HEK293 (cell line): ENCODE data around the gene CDK5.

Source experiments
- GFI1B ChIP-seq: fragments of 450-650 bp; formaldehyde crosslinking; IDR thresholded peaks from 2 replicates; pipeline ENCODE4 v1.5.1; 2016; ENCODE audit warnings: missing biosample characterization, missing genetic modification characterization
- GLIS1 ChIP-seq: fragments of 450-650 bp; formaldehyde crosslinking; IDR thresholded peaks from 2 replicates; pipeline ENCODE4 v1.5.1; 2016; ENCODE audit warnings: missing biosample characterization, missing genetic modification characterization
- KLF1 ChIP-seq: fragments of 450-650 bp; formaldehyde crosslinking; IDR thresholded peaks from 2 replicates; pipeline ENCODE4 v1.5.1; 2016; ENCODE audit warnings: missing biosample characterization, missing genetic modification characterization
- SP7 ChIP-seq: fragments of 450-650 bp; formaldehyde crosslinking; IDR thresholded peaks from 2 replicates; pipeline ENCODE4 v1.5.1; 2016; ENCODE audit warnings: missing biosample characterization, missing genetic modification characterization
- YY2 ChIP-seq: fragments of 450-650 bp; formaldehyde crosslinking; IDR thresholded peaks from 2 replicates; pipeline ENCODE4 v1.5.1; 2016; ENCODE audit warnings: missing biosample characterization, missing genetic modification characterization
- ZBTB1 ChIP-seq: fragments of 450-650 bp; formaldehyde crosslinking; IDR thresholded peaks from 2 replicates; pipeline ENCODE4 v1.5.1; 2016; ENCODE audit warnings: missing biosample characterization, missing genetic modification characterization
- ZBTB21 ChIP-seq: fragments of 450-650 bp; formaldehyde crosslinking; IDR thresholded peaks from 2 replicates; pipeline ENCODE4 v1.5.1; 2017; ENCODE audit warnings: missing biosample characterization, missing genetic modification characterization
- ZBTB8A ChIP-seq: fragments of 450-650 bp; formaldehyde crosslinking; IDR thresholded peaks from 2 replicates; pipeline ENCODE4 v1.5.1; 2016; ENCODE audit warnings: missing biosample characterization, missing genetic modification characterization
- ZIC2 ChIP-seq: fragments of 450-650 bp; formaldehyde crosslinking; IDR thresholded peaks from 2 replicates; pipeline ENCODE4 v1.5.1; 2016; ENCODE audit warnings: missing biosample characterization, missing genetic modification characterization
- ZNF114 ChIP-seq: fragments of 450-650 bp; formaldehyde crosslinking; IDR thresholded peaks from 2 replicates; pipeline ENCODE4 v1.5.0; 2017; ENCODE audit warnings: missing biosample characterization, missing genetic modification characterization
- ZNF121 ChIP-seq: fragments of 450-650 bp; formaldehyde crosslinking; IDR thresholded peaks from 2 replicates; pipeline ENCODE4 v1.5.1; 2016; ENCODE audit warnings: missing biosample characterization, missing genetic modification characterization
- ZNF157 ChIP-seq: fragments of 450-650 bp; formaldehyde crosslinking; IDR thresholded peaks from 2 replicates; pipeline ENCODE4 v1.5.1; 2016; ENCODE audit warnings: missing biosample characterization, missing genetic modification characterization
- ZNF2 ChIP-seq: fragments of 450-650 bp; formaldehyde crosslinking; IDR thresholded peaks from 2 replicates; pipeline ENCODE4 v1.5.1; 2016; ENCODE audit warnings: missing biosample characterization, missing genetic modification characterization
- ZNF266 ChIP-seq: fragments of 450-650 bp; formaldehyde crosslinking; IDR thresholded peaks from 2 replicates; pipeline ENCODE4 v1.5.1; 2016; ENCODE audit warnings: missing biosample characterization, missing genetic modification characterization, low read depth
- ZNF391 ChIP-seq: fragments of 450-650 bp; formaldehyde crosslinking; IDR thresholded peaks from 2 replicates; pipeline ENCODE4 v1.5.1; 2016; ENCODE audit warnings: low read depth, missing biosample characterization, missing genetic modification characterization, borderline replicate concordance
- ZNF529 ChIP-seq: fragments of 450-650 bp; formaldehyde crosslinking; IDR thresholded peaks from 2 replicates; pipeline ENCODE4 v1.5.1; 2017; ENCODE audit warnings: missing genetic modification characterization, missing biosample characterization; ENCODE audit not compliant: insufficient replicate concordance
- ZNF530 ChIP-seq: fragments of 450-650 bp; formaldehyde crosslinking; IDR thresholded peaks from 2 replicates; pipeline ENCODE4 v1.5.1; 2016; ENCODE audit warnings: low read depth, missing biosample characterization, missing genetic modification characterization
- ZNF654 ChIP-seq: fragments of 450-650 bp; formaldehyde crosslinking; IDR thresholded peaks from 2 replicates; pipeline ENCODE4 v1.5.1; 2016; ENCODE audit warnings: low read depth, missing biosample characterization, missing genetic modification characterization
- TF ChIP-seq, protein P1 (sequence below): fragments of 450-650 bp; formaldehyde crosslinking; IDR thresholded peaks from 2 replicates; pipeline ENCODE4 v1.5.1; 2016; ENCODE audit warnings: missing biosample characterization, missing genetic modification characterization
- TF ChIP-seq, protein P2 (sequence below): fragments of 450-650 bp; formaldehyde crosslinking; IDR thresholded peaks from 2 replicates; pipeline ENCODE4 v1.5.1; 2016; ENCODE audit warnings: missing biosample characterization, missing genetic modification characterization
- TF ChIP-seq, protein P3 (sequence below): fragments of 450-650 bp; formaldehyde crosslinking; IDR thresholded peaks from 2 replicates; pipeline ENCODE4 v1.5.1; 2016; ENCODE audit warnings: missing biosample characterization, missing genetic modification characterization
- TF ChIP-seq, protein P4 (sequence below): fragments of 450-650 bp; formaldehyde crosslinking; IDR thresholded peaks from 2 replicates; pipeline ENCODE4 v1.5.1; 2016; ENCODE audit warnings: missing biosample characterization, missing genetic modification characterization, borderline replicate concordance
- TF ChIP-seq, protein P5 (sequence below): fragments of 450-650 bp; formaldehyde crosslinking; IDR thresholded peaks from 2 replicates; pipeline ENCODE4 v1.5.1; 2016; ENCODE audit warnings: missing biosample characterization, missing genetic modification characterization
- TF ChIP-seq, protein P6 (sequence below): sonication (generic); formaldehyde crosslinking; IDR thresholded peaks from 2 replicates; pipeline ENCODE4 v1.8.1; 2022; ENCODE audit warnings: mild to moderate bottlenecking, moderate library complexity, missing genetic modification reagents
- TF ChIP-seq, protein P7 (sequence below): fragments of 450-650 bp; formaldehyde crosslinking; IDR thresholded peaks from 2 replicates; pipeline ENCODE4 v1.5.1; 2016; ENCODE audit warnings: missing biosample characterization, missing genetic modification characterization

The CDK5 gene

DNA sequence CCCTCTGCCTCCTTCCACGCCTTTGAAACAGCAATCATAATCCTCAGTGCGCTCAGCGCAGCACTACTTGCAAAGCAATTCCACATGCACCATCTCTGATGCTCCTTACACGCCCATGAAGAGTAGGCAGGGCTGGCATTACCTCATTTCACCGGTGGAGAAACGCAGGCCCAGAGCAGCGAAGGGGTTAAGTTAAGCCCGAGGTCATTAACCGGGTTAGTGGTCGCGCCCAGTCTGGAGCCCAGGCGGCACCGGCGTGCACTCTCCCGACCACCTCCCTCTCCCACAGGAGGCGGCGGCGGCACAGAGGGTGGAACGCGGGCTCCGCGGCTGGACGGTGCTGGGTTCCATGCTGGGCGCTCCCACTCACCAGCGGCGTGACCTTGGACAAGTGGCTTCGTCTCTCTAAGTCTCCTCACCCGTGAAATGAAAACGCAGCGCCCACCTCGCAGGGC is 22.4 kb upstream of the CDK5 start (continued):
- TF ChIP-seq, protein P1, sequence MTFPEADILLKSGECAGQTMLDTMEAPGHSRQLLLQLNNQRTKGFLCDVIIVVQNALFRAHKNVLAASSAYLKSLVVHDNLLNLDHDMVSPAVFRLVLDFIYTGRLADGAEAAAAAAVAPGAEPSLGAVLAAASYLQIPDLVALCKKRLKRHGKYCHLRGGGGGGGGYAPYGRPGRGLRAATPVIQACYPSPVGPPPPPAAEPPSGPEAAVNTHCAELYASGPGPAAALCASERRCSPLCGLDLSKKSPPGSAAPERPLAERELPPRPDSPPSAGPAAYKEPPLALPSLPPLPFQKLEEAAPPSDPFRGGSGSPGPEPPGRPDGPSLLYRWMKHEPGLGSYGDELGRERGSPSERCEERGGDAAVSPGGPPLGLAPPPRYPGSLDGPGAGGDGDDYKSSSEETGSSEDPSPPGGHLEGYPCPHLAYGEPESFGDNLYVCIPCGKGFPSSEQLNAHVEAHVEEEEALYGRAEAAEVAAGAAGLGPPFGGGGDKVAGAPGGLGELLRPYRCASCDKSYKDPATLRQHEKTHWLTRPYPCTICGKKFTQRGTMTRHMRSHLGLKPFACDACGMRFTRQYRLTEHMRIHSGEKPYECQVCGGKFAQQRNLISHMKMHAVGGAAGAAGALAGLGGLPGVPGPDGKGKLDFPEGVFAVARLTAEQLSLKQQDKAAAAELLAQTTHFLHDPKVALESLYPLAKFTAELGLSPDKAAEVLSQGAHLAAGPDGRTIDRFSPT (tag by site-specific recombination), result peak; percentile 79
- no peak for TF ChIP-seq ZBTB21 (tag by site-specific recombination)
- TF ChIP-seq, protein P2, sequence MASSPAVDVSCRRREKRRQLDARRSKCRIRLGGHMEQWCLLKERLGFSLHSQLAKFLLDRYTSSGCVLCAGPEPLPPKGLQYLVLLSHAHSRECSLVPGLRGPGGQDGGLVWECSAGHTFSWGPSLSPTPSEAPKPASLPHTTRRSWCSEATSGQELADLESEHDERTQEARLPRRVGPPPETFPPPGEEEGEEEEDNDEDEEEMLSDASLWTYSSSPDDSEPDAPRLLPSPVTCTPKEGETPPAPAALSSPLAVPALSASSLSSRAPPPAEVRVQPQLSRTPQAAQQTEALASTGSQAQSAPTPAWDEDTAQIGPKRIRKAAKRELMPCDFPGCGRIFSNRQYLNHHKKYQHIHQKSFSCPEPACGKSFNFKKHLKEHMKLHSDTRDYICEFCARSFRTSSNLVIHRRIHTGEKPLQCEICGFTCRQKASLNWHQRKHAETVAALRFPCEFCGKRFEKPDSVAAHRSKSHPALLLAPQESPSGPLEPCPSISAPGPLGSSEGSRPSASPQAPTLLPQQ (tag by site-specific recombination), result no peak
- peak; percentile 89 for TF ChIP-seq KLF1 (tag by site-specific recombination)
- TF ChIP-seq ZNF530 (tag by site-specific recombination), result no peak
- no peak for TF ChIP-seq YY2 (tag by site-specific recombination)
- TF ChIP-seq ZNF2 (tag by site-specific recombination), result peak; percentile 50; the same call in 1 of the 2 replicates
- no peak for TF ChIP-seq ZNF114 (tag by site-specific recombination)
- TF ChIP-seq SP7 (tag by site-specific recombination), result no peak
- TF ChIP-seq ZNF157 (tag by site-specific recombination), result no peak
- TF ChIP-seq ZNF654 (tag by site-specific recombination), result no peak
- no peak for TF ChIP-seq ZNF529
- no peak for TF ChIP-seq ZNF266 (tag by site-specific recombination)
- TF ChIP-seq, protein P3, sequence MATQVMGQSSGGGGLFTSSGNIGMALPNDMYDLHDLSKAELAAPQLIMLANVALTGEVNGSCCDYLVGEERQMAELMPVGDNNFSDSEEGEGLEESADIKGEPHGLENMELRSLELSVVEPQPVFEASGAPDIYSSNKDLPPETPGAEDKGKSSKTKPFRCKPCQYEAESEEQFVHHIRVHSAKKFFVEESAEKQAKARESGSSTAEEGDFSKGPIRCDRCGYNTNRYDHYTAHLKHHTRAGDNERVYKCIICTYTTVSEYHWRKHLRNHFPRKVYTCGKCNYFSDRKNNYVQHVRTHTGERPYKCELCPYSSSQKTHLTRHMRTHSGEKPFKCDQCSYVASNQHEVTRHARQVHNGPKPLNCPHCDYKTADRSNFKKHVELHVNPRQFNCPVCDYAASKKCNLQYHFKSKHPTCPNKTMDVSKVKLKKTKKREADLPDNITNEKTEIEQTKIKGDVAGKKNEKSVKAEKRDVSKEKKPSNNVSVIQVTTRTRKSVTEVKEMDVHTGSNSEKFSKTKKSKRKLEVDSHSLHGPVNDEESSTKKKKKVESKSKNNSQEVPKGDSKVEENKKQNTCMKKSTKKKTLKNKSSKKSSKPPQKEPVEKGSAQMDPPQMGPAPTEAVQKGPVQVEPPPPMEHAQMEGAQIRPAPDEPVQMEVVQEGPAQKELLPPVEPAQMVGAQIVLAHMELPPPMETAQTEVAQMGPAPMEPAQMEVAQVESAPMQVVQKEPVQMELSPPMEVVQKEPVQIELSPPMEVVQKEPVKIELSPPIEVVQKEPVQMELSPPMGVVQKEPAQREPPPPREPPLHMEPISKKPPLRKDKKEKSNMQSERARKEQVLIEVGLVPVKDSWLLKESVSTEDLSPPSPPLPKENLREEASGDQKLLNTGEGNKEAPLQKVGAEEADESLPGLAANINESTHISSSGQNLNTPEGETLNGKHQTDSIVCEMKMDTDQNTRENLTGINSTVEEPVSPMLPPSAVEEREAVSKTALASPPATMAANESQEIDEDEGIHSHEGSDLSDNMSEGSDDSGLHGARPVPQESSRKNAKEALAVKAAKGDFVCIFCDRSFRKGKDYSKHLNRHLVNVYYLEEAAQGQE, result no peak
- TF ChIP-seq ZNF121 (tag by site-specific recombination), result 0 out of 2 replicates have a peak, but pooled peaks have one; percentile 16
- no peak for TF ChIP-seq GFI1B
- TF ChIP-seq ZIC2 (tag by site-specific recombination), result peak; percentile 40; the same call in 1 of the 2 replicates
- TF ChIP-seq, protein P4, sequence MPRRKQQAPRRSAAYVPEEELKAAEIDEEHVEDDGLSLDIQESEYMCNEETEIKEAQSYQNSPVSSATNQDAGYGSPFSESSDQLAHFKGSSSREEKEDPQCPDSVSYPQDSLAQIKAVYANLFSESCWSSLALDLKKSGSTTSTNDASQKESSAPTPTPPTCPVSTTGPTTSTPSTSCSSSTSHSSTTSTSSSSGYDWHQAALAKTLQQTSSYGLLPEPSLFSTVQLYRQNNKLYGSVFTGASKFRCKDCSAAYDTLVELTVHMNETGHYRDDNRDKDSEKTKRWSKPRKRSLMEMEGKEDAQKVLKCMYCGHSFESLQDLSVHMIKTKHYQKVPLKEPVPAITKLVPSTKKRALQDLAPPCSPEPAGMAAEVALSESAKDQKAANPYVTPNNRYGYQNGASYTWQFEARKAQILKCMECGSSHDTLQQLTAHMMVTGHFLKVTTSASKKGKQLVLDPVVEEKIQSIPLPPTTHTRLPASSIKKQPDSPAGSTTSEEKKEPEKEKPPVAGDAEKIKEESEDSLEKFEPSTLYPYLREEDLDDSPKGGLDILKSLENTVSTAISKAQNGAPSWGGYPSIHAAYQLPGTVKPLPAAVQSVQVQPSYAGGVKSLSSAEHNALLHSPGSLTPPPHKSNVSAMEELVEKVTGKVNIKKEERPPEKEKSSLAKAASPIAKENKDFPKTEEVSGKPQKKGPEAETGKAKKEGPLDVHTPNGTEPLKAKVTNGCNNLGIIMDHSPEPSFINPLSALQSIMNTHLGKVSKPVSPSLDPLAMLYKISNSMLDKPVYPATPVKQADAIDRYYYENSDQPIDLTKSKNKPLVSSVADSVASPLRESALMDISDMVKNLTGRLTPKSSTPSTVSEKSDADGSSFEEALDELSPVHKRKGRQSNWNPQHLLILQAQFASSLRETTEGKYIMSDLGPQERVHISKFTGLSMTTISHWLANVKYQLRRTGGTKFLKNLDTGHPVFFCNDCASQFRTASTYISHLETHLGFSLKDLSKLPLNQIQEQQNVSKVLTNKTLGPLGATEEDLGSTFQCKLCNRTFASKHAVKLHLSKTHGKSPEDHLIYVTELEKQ, result no peak
- TF ChIP-seq GLIS1, result no peak
- no peak; the same call in 1 of the 2 replicates for TF ChIP-seq ZBTB8A (tag by site-specific recombination)
- TF ChIP-seq ZBTB1 (tag by site-specific recombination), result no peak
- TF ChIP-seq, protein P5, sequence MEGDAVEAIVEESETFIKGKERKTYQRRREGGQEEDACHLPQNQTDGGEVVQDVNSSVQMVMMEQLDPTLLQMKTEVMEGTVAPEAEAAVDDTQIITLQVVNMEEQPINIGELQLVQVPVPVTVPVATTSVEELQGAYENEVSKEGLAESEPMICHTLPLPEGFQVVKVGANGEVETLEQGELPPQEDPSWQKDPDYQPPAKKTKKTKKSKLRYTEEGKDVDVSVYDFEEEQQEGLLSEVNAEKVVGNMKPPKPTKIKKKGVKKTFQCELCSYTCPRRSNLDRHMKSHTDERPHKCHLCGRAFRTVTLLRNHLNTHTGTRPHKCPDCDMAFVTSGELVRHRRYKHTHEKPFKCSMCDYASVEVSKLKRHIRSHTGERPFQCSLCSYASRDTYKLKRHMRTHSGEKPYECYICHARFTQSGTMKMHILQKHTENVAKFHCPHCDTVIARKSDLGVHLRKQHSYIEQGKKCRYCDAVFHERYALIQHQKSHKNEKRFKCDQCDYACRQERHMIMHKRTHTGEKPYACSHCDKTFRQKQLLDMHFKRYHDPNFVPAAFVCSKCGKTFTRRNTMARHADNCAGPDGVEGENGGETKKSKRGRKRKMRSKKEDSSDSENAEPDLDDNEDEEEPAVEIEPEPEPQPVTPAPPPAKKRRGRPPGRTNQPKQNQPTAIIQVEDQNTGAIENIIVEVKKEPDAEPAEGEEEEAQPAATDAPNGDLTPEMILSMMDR (tag by site-specific recombination), result 0 out of 2 replicates have a peak, but pooled peaks have one; percentile 20
- TF ChIP-seq, protein P6, sequence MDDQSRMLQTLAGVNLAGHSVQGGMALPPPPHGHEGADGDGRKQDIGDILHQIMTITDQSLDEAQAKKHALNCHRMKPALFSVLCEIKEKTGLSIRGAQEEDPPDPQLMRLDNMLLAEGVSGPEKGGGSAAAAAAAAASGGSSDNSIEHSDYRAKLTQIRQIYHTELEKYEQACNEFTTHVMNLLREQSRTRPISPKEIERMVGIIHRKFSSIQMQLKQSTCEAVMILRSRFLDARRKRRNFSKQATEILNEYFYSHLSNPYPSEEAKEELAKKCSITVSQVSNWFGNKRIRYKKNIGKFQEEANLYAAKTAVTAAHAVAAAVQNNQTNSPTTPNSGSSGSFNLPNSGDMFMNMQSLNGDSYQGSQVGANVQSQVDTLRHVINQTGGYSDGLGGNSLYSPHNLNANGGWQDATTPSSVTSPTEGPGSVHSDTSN (CRISPR knock-in tag), result no peak
- no peak for TF ChIP-seq ZNF391 (tag by site-specific recombination)
- TF ChIP-seq, protein P7, sequence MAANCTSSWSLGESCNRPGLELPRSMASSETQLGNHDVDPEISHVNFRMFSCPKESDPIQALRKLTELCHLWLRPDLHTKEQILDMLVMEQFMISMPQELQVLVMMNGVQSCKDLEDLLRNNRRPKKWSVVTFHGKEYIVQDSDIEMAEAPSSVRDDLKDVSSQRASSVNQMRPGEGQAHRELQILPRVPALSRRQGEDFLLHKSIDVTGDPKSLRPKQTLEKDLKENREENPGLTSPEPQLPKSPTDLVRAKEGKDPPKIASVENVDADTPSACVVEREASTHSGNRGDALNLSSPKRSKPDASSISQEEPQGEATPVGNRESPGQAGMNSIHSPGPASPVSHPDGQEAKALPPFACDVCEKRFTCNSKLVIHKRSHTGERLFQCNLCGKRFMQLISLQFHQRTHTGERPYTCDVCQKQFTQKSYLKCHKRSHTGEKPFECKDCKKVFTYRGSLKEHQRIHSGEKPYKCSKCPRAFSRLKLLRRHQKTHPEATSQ (tag by site-specific recombination), result no peak
